Left hindlimb (tissue), 1 donor: ENCODE data around the gene TMEM14C.
"Not testable (repeated sequence)": the region's sequence is repeated elsewhere in the genome, so short reads cannot be mapped to it uniquely, and the experiment has no call there.

Experiments used
- DNase-seq: peaks from one replicate; pipeline ENCODE4 v3.0.0-alpha.2; 2018

TMEM14C gene

GRCh38 chr6:10721850-10722569 lies 860 bp upstream of the TMEM14C start:
- DNase-seq: no peak

DNA sequence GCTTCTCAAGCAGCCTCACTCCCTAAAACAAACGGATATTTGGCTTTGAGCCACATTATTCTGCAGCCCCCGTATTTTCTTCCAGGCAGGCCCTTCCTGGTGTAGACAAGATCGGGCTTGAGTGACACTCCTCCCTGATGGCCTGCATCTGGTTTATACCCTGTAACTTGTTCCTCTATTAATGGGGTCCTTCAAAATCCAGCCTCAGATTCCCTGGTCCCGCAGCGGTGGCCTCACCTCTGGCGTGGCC lies 375 bp upstream of the TMEM14C start:
- DNase-seq: no peak

DNA sequence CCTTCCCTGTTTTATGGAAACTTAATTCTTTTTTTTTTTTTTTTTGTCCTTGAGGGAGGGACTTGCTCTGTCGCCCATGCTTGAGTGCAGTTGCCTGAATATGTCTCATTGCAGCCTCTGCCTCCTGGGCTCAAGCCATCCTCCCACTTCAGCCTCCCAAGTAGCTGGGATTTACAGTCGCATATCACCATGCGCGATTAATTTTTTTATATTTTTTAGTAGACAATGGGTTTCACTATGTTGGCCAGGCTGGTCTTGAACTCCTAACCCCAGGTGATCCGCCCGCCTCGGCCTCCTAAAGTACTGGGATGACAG lies 654 bp downstream of the TMEM14C start:
- DNase-seq: peak; percentile 45

DNA sequence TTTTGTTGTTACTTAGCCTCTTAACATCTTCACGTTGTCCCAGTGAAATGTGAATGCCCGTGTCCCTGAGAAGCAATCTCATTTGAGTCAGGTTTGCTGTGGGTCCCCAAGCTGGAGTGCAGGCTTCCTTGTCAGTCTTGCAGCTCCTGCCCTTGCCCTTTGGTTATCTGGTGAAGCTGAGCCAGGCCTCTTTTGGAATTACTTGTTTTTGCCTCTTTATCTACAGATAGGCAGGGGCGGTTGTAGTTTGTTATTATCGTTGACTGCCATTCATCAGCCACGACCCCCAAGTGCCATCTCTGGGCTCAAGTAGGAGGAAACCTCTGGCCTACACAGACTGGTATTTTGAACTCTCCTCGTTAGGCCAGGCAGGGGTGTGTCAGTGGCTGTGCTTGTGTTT lies 2.2 kb downstream of the TMEM14C start:
- DNase-seq: no peak

GRCh38 chr6:10725716-10726115 lies 2.8 kb downstream of the TMEM14C start:
- DNase-seq: no peak

- DNase-seq: no peak
Observed at GRCh38 chr6:10730254-10730653, 7.4 kb downstream of the TMEM14C start.

GRCh38 chr6:10733151-10733715 lies 10.4 kb downstream of the TMEM14C start:
- no peak for DNase-seq

DNA sequence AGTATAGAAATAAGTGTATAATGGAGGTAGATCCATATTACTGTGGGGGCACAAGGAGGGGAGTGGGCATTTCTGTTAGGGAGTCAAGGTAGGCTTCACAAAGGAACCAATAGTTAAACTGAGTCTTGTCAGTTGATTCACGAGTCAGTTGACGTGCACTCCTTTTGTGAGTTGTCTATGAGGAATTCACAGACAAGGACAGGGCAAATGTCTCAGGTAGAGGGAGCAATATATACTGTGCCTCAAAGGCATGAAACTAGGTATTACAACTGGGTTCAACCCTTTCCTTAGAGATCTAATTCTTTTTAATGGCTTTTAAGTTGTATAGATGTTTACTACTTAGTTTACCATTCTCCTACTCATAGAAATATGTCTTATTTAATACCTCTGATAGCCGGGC lies 11.0 kb downstream of the TMEM14C start:
- no peak for DNase-seq

- no peak for DNase-seq
Observed at GRCh38 chr6:10736731-10737130, 13.9 kb downstream of the TMEM14C start.

DNA sequence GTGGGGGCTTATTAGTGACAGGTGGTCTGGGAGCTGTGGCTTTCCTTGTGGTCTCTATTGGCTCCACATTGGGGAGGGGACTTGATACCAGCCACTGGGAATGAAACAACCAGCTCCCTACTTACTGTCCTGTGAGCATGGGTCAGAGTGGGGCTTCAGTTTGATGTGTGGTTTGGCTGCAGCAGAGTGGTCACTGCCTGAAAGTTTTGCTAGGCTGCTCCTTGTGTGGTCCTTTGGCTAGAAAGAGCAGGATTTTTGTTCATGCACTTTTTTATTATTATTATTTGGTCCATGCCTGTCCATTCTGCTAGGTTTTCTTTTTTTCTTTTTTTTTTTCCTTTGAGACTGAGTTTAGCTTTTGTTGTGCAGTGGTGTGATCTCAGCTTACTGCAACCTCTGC lies 17.2 kb downstream of the TMEM14C start:
- DNase-seq: no peak

DNA sequence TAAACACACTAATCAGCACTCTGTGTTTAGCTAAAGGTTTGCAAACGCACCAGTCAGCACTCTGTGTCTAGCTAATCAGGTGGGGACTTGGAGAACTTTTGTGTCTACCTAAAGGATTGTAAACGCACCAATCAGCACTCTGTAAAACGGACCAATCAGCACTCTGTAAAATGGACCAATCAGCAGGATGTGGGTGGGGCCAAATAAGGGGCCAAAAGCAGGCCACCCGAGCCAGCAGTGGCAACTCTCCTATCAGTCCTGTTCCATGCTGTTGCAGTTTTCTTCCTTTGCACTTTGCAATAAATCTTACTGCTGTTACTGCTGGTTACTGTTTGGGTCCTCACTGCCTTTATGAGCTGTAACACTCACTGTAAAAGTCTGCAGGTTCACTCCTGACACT lies 18.8 kb downstream of the TMEM14C start:
- DNase-seq: not testable (repeated sequence)

DNA sequence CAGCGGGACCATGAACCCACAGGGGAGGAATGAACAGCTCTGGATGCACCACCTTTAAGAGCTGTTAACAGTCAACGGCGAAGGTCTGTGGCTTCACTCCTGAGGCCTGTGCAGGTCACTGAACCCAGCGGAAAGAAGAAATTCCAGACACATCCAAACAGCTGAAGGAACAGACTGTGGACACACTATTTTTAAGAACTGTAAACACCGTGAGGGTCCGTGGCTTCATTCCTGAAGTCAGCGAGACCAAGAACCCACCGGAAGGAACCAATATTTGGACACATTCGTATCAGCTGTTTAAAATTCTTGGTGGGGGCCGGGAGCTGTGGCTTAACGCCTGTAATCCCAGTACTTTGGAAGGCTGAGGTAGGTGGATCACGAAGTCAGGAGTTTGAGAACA lies 19.4 kb downstream of the TMEM14C start:
- DNase-seq: no peak

DNA sequence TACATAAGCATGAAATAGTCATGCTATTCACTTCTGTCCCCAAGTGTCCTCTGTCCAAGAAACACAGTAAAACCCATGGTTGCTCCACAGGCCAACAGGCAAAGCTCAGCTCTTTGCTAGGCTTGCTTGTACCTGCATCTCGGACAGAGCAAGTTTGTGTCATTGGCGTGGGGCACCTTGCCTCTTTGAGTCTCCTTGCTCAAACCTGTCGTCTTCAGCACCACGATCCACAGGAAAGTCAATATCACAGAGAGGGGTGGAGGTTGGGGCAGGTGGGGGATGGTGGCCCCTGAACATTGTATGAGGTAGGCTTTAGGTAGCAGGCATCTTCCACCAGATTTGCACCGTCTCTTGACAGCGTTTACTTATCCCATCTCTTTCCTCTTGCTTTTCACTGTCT lies 20.6 kb downstream of the TMEM14C start:
- DNase-seq: no peak

DNA sequence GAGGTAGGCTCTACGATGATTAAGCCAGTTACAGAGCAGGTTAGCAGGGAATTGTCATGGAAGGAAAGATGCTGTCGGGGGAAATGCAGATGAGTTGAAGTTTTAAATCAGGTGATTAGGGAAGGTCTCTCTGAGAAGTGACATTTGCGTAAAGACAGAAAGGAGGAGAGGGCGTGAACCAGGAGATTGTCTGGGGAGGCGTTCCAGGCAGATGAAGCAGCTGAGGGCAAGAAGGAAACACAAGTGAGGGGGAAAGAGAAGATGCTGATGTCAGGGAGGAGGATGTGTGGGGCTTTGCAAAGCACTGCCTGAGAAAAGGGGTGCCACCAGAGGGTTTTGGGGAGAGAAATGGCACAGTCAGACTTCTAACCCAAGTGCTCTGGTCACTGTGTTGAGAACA lies 22.2 kb downstream of the TMEM14C start:
- no peak for DNase-seq

DNA sequence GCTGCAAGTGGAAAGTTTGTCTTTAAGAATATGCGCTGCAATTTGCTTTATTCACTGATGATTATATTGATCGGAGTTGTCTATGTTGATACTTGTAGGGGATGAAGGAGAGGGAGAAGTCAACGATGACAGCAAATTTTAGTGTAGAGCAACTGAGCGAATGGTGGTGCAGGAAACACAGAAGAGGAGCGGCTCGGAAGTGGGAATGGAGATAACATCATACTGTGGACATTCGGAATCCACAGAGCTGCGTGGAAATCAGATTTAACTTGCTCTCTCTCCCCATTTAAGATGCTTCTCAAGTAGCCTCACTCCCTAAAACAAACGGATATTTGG lies 24.0 kb downstream of the TMEM14C start:
- DNase-seq: no peak

DNA sequence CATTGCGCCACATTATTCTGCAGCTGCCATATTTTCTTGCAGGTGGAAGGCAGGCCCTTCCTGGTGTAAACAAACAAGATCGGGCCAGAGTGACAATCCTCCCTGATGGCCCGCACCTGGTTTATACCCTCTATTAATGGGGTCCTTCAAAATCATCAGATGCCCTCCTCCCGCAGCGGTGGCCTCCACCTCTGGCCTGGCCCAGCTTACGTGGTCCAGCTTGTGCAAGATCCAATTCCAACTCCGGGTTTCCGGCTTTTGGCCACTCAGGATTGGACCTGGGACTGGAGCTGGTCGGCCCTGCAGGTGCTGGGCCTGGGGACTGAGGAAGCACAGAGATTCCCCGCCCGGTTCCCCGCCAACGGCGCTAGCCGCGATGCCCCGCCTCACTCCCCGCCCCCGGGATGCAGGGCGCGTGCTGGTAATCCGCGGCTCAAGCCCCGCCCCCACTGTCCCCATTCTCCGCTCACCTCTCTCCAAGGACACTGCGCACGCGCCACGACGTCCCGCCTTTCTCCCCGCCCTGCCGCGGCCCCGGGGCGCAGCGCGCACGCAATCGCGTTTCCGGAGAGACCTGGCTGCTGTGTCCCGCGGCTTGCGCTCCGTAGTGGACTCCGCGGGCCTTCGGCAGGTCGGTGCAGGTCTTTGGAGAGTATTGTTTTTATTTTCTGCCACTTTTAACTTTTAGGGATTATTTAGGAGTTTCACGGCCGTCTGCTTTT lies 24.5 kb downstream of the TMEM14C start, which contains the start of gene TMEM14B:
TMEM14B (plus strand) TSS at position 555 of the 722 bp plus-strand sequence. CDS start 1,441 bp downstream, outside the sequence.
- peak; percentile 99 for DNase-seq

- no peak for DNase-seq
Observed at GRCh38 chr6:10749734-10750133, 26.9 kb downstream of the TMEM14C start.

DNA sequence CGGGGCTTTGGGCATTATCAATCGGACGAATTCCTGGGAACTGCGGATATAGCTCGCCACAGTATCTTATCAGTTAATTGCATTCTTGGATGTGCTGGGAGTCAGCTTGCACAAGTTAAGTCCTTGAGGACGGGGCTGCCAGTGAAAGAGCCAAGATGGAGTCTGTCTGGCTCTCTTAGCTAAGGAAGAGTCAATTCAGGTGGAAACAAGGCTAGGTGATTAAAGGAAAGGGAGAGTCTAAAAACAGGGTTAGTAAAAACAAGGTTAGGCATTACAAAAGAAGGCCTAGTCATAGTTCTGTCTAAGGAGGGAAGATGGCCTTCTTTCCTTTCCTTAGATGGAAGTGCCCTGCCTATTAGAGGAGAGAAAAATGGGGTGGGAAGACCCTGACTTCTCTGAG lies 27.7 kb downstream of the TMEM14C start:
- DNase-seq: not testable (repeated sequence)

DNA sequence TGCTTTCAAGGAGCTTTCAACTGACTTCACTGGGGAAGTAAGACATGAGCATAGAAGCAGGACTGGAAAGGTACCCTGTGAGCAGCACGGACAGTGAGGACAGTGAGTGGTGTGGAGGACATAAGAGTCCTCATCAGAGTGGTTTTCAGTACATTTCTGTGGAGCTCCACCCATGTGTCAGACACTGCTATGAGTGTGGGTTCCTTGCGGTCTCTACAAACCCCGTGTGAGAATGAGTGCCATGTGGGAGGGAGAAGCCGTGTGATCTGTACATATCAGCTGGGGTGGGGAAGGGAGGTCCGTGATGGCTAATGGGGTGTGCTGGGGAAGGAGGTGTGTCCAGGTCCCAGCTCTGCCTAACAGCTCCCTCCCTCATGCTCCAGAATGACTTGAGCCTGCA lies 28.9 kb downstream of the TMEM14C start:
- not testable (repeated sequence) for DNase-seq

DNA sequence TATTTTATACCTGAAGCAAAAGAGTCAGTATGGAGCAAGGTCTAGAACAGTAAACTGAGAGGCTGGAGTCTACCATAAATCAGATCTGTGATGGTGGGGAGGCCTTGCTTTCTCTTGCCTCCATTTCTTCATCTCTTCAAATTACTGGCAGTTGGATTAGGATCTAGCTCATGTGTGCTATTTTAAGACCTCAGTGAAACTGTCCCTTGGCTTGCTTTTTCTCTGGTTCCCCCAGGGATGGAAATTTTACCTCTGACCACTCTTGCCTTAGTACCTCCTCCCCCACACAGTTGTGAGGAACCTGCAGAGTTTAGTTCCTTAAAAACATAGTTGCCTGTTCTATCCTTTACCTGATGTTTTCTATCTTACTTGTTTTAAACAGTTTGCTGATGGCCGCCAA lies 33.2 kb downstream of the TMEM14C start:
- no peak for DNase-seq

DNA sequence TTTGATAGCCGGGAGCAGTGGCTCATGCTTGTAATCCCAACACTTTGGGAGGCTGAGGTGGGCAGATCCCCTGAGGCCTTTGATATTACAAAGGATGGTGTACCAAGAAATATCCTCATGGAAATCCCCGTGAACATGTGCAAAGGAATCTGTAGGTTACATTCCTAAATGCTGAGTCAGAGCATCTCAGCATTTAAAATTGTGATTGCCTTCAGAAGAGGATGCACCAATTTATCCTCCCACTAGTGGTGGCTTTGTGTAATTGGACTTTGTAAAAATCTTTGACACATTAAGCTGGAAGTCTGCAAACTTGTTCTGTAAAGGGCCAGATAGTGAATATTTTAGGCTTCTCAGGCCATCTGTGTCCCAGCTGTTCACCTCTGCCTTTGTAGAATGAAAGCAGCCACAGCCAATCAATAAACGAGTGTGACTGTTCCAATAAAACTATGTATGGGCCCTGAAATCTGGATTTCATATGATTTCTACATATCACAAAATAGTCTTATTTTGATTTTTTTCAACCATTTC lies 36.5 kb downstream of the TMEM14C start:
- DNase-seq: no peak

DNA sequence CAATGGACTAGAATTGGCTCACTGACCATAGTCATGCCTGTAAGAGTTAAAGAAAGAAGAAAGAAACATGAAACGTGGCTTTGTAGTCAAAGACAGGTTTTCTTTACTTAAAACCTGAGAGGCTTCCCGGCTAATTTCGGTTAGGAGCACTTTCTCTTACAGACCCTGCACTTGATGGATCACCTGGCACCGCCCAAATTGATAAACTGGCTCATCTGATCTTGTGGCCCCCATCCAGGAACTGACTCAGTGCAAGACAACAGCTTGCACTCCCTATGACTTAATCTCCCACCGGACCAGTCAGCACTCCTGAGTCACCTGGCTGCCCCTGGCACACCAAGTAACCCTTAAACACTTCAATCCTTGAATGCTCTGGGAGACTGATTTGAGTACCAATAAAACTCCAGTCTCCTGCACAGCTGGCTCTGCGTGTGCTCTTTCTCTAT lies 37.0 kb downstream of the TMEM14C start:
- DNase-seq: no peak

DNA sequence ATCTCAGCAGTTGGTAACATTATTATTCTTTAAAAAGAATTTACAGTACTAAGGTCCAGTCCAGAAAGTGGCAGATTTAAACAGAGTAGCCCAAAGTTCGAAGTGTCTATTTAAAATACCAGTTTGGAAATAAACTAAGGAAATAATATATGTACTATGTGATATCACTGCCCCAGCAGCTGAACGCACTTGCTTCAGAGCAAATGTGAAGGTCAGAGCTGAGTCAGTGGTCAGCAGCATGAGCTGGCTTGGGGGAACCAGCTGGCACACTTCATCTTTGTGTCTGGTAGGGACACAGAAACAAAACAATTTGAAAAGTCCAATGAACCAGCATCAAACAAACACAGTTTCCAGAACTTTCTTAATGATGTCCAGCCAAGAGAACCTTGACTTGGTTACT lies 40.1 kb downstream of the TMEM14C start:
- no peak for DNase-seq

- no peak for DNase-seq
Observed at GRCh38 chr6:10769419-10769818, 46.5 kb downstream of the TMEM14C start.
